GM21619 (cell line): ENCODE measurements around the gene TFR2.

Source experiments
- ATAC-seq: cut with Tn5 transposase; IDR thresholded peaks from one replicate; pipeline ENCODE4 v1.9.1; 2021; ENCODE audit not compliant: unreplicated experiment

TFR2 gene

DNA sequence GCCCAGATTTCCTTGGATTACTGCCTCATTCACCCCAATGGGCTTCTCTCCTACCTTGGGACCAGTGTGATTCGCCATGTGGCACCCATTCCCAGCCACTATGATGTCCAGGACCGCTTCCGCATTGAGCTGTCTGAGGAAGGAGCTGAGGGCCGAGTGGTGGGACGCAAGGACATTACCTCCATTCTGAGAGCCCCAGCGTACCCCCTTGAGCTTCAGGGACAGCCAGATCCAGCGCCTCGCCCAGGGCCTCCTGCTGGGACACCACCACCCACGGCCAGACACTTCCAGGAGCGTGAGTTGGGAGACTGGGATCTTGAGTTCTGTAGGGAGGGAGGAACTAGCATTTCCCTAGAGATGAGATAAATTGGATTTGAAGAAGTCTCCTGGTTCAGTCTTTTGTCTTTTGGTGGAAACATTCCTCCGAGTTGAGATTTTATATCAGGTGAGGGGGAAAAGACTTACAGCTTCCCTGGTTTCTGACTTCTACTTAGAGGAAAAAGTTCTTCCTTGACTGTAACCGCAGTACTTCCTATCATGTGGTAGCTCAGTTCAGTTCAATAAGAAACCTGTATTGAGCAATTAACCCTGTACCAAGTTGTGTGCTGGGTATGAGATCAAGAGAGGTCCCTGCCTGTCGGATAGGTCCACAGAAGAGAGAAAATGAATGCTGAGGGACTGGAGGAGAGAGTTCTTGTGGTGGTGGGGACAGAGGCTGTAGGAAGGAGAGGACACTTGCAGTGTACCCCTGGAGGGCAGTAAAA, 27.8 kb downstream of the TFR2 start:
- ATAC-seq = no peak

GRCh38 chr7:100612730-100613390, 28.5 kb downstream of the TFR2 start:
- peak; percentile 5 for ATAC-seq

DNA sequence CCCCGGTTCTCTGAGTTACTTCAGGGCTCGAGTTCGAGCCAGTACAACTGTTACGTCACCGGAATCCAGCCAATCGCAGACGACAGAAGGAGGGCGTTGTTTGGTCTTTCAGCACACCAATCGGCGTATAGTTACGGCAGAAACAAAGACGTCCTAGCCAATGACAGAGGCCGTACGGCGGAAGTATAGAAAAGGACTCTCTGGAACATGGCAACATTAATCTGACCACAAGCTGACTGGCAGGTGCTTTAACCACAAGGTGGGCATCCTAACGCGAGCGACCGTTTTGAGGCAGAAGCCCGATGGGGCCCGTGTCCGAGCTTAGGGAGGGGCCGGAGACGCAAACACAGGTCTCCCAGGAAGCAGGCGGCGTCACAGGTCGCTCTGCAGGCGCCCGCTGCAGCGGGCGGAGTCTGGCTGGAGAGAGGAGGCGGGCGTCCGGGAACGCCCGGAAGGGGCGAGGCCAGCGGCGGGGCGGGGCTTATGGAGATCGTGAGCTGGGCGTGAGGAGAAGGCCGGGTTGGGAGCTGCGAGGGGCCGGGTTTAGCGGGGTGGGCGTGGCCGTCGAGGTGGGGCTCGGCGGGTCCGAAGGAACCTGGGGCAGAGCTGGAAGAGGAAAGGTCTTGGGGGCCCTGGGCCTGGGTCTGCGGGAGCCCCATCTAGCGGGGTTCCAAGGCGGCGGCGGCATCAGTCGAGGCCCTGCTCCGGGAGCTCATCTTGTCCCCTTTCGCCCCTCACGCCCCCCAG, 29.2 kb downstream of the TFR2 start, which contains the start of gene MOSPD3:
MOSPD3 (plus strand) TSS at position 558 of the 747 bp plus-strand sequence. CDS start 252 bp downstream, outside the sequence.
- peak; percentile 88 for ATAC-seq

DNA sequence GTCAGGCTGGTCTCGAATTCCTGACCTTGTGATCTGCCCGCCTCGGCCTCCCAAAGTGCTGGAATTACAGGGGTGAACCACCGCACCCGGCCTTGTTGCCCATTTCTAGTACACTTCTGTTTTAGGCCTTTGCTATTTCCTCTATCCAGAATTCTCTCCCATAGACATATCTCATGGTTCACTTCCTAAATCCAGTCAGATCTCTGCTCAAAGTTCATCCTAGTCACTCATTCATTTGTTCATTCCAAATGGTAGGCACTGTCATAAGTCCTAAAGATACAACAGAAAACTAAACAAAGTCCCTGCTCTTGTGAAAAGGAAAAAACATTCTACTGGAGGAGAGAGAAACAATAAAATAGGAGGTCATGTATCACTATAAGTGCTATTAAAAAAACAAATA, 31.4 kb downstream of the TFR2 start:
- ATAC-seq = no peak

DNA sequence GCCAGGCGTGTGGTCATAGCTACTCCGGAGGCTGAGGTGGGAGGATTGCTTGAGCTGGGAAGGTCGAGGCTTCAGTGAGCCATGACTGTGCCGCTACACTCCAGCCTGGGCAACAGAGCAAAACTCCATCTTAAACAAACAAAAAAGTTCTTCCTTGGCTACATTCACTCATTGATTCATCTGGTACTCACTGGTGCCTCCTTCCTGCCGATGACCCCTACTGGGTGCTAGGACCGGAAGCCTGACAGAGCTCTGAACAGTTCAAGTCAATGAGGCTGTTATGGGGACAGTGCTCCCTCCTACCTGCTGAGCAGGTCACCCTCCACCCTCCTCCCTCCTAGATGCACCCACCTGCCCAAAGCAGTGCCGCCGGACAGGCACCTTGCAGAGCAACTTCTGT, 34.2 kb downstream of the TFR2 start:
- no peak for ATAC-seq

DNA sequence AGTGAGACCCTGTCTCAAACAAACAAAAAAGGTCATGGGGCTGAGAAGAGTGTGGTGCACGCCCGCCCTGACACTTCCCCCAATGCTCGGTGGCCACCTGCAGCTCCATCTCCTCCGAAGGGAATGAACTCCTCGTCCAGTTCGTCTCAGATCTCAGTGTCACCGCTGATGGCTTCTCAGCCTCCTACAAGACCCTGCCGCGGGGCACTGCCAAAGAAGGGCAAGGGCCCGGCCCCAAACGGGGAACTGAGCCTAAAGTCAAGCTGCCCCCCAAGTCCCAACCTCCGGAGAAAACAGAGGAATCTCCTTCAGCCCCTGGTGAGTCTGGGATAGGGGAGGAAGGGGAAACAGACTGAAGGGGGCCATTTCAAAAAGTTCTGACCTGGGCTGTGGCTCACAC, 35.0 kb downstream of the TFR2 start:
- ATAC-seq = no peak

DNA sequence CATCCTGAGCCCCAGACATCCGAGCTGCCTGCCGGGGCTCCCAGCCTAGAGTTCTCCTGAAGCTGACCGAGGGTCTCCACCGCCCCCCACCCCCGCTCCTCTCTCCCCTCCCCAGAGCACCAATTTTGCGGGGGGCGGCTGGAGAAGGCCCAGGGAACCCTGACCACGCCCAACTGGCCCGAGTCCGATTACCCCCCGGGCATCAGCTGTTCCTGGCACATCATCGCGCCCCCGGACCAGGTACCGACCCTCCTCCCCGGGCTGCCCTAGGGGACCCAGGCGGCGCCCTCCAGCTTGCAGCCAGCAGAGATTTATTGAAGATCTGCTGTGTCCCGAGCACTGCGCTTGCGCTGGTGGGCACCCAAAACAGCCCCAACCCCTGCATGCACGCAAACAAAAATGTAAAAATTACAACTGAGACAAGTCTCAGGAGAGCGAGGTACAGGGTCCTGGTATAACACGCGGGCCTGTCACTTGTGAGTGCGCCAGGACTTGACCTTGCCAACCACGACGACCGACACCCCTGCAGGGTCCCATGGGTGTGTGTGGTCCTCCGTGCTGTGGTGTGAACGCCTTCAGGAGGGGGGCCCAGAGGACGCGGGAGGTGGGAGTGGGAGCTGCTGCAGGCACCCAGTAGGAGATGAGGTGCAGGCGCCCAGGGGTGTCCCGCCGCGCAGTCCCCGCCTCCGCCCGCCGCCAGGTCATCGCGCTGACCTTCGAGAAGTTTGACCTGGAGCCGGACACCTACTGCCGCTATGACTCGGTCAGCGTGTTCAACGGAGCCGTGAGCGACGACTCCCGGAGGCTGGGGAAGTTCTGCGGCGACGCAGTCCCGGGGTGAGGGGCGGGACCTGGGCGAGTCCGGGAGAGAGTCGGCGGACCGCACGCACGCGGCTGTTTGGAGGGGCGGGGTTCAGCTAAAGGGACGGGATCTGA, 36.1 kb downstream of the TFR2 start:
- ATAC-seq = no peak

GRCh38 chr7:100604028-100604975, 37.0 kb downstream of the TFR2 start:
- ATAC-seq = peak; percentile 51

GRCh38 chr7:100603726-100604027, 37.7 kb downstream of the TFR2 start:
- ATAC-seq = peak; percentile 24

GRCh38 chr7:100602889-100603725, 38.2 kb downstream of the TFR2 start:
- ATAC-seq = no peak

GRCh38 chr7:100600730-100601038, 40.7 kb downstream of the TFR2 start:
- ATAC-seq = no peak

DNA sequence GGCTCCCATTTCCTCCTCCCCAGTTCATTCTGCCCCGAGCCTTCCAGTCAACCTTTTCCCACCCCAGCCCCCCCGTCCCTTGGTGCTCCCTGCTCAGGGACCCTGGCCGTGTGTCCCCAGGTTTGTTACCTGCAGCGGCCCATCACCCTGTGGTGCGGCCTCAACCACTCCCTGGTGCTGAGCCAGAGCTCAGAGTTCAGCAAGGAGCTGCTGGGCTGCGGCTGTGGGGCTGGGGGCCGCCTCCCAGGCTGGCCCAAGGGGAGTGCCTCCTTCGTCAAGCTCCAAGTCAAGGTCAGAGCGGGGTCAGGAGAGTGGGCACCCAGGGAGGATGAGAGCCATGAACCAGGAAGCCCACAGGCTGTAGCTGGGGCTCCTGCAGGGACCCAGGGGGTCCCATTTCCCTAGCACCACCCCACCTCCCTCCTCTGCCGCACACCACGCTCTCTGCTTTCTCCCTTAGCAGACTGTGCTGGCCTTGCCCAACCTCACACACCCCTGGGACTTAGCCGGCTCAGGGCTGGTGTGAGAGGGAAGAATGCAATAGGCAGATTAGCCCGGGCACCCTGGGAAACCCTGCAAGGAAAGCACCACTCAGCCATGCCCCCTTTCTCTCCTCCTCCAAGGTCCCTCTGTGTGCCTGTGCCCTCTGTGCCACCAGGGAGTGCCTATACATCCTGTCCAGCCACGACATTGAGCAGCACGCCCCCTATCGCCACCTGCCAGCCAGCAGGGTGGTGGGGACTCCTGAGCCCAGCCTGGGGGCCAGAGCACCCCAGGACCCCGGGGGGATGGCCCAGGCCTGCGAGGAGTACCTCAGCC, 41.2 kb downstream of the TFR2 start:
- ATAC-seq = no peak

GRCh38 chr7:100598425-100598824, 42.9 kb downstream of the TFR2 start:
- no peak for ATAC-seq

DNA sequence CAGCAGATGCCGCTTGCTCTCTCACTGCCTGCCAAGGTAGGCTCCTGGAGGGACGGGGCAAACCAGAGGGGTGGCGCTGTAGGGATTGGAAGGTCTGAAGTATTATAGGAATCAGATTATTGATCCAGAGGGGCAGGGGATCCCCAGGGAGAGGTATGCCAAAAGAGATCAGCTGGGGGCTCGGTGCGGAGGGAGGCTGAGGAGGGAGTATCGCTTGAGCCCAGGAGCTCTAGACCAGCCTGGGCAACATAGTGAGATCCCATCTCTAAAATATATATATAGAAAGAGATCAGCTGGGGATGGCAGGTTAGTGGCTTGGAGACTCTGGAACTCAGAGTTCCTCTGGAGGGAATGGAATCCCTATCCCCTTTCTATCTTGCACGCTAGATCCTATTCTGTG, 46.2 kb downstream of the TFR2 start:
- ATAC-seq = no peak

GRCh38 chr7:100591596-100591995, 49.8 kb downstream of the TFR2 start:
- no peak for ATAC-seq

- no peak for ATAC-seq
These were observed 51.1 kb downstream of the TFR2 start for GRCh38 chr7:100590077-100590737.

DNA sequence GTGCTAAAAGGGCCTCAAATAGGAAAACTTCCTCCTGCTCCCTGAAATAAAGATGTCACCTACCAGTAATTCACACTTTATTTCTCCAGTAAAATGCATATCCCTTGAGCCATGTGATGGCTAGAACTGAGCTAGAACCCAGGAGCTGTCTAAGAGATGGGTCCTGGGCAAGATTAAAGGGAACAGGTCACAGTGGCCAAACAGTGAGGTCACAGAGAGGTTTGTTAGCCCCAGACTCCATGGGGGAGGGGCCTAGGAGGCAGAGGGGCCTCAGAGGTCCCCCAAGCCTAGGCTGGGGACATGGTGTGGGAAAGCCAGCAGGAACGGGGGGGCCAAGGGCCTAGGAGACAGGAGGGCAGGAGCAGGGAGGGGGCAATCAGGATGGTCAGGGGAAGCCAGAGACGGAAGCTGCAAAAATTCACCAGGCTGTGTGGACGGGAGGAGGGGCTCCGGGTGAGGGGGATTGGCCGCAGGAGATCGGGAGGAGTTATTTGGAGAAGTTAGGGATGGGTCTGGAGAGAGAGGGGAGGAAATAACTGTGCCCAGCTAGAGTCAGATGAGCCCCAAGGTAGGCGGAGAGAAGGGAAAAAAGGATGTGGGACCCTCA, 51.9 kb downstream of the TFR2 start:
- ATAC-seq = no peak
